Uterus (tissue), 4 donors: ENCODE results near the gene SYT2. TPM values are rescaled to one million over a fixed set of nuclear protein-coding genes. Genes with fewer than 3 reads are reported as not detected.

ENCODE experiments used
- DNase-seq, 2 donors: peaks; one replicate each; pipeline ENCODE4 v3.0.0-alpha.2; 2019 to 2020
- H3K27ac ChIP-seq, 2 donors: fragments of 200-600 bp; sonication (generic); 1 replicate in 1 of 2; 2 replicates in 1 of 2; pipeline ENCODE4 v1.5.1; 2016 to 2018
- H3K27me3 ChIP-seq, 2 donors: fragments of 200-600 bp; sonication (generic); one replicate each; pipeline ENCODE4 v1.5.1; 2018 to 2019; ENCODE audit warnings: control low read depth in 1 of 2
- H3K36me3 ChIP-seq, 2 donors: fragments of 200-600 bp; sonication (generic); one replicate each; pipeline ENCODE4 v1.5.1; 2019; ENCODE audit warnings: control low read depth in 1 of 2
- H3K4me1 ChIP-seq, 2 donors: fragments of 200-600 bp; sonication (generic); one replicate each; pipeline ENCODE4 v1.5.1; 2018 to 2019; ENCODE audit warnings: control low read depth in 1 of 2
- H3K4me3 ChIP-seq, 2 donors: fragments of 200-600 bp; sonication (generic); 1 replicate in 1 of 2; 2 replicates in 1 of 2; pipeline ENCODE4 v1.5.1; 2018 to 2019; ENCODE audit warnings: mild to moderate bottlenecking in 1 of 2
- H3K9me3 ChIP-seq, 2 donors: fragments of 200-600 bp; sonication (generic); one replicate each; pipeline ENCODE4 v1.5.1; 2019; ENCODE audit warnings: control low read depth in 1 of 2
- POLR2A ChIP-seq, 2 donors: fragments of 450-650 bp; IDR thresholded peaks; one replicate each; pipeline ENCODE4 v1.6.1; 2016; ENCODE audit warnings: antibody characterized with exemption in 2 of 2, mild to moderate bottlenecking in 1 of 2, moderate library complexity in 1 of 2
- intact Hi-C: fragments of 100-400 bp; cut with DNase I; formaldehyde crosslinking; loops from one replicate; pipeline ENCODE4 v1.15.1; 2023; ENCODE audit warnings: low total_unique reads
- total RNA-seq, 4 donors: library from RNA; depleted of rRNA in 3 of 4; stranded (reverse); fragments of >200 nt in 3 of 4; gene quantifications; one replicate each; pipeline versions ENCODE4 v1.1.0 to v1.2.4, GENCODE V29; 2014 to 2023
- TF ChIP-seq, protein P1 (sequence below), 4 experiments: fragments of 200-600 bp in 2 of 4; fragments of 450-650 bp in 2 of 4; sonication (generic) in 2 of 4; IDR thresholded peaks; one replicate each; pipeline ENCODE4 v1.5.1; 2016 to 2019; ENCODE audit warnings: antibody characterized with exemption in 4 of 4, mild to moderate bottlenecking in 2 of 4, moderate library complexity in 1 of 4
- donor health status: DM: yes; HTN: yes; CAD: no.

SYT2 gene
- total RNA-seq, 4 donors from 2014 or later, result 1.1 TPM; not detected in 3

DNA sequence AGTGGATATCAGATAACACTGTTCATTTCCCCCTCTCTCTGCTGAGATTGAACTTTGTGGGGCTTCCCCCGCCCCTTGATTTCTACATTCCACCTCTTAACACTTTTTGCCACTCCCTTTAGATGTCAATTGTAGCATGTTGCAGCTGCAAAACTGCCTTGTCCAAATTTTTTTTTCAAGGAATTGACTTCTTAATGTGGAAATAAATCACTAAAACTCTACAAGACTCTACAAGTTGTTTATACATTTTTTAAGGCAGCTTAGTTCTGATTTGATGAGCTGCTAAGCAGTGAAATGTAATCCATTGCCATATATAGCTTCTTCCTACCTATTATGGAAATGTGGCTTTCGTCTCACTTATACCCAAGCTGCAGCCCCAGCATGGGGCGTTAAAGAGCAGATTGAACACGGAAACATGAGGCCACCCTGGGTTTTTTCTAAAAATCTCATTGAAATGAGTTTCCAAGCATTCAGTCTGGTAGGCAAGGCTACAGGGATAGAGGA is 132.2 kb downstream of the SYT2 start:
- intact Hi-C loops, result no loop called here
- H3K36me3 ChIP-seq, result no peaks in the 10 kb centered on the region

DNA sequence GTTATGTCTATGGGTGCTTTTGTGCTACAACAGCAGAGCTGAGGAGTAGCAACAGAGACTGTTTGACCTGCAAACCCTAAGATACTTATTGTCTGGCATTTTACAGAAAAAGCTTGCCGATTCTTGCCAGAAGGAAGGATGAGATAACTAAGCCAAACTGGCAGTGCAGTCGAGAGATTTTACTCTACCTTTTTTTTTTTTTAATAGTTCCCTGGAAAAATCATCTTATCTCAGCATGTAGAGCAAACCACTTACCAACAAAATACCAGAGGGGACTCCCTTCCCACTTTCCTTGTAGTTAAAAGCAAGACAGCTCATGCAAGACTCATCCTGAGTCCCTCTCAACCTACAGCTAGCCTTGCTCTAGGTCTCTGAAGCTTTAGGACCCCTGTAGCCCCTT is 132.9 kb downstream of the SYT2 start:
- Histone ChIP-seq H3K4me1 (peaks cover 0 to 40% of the 10 kb centered on the region in 2 donors), H3K9me3 (no peaks in the 10 kb centered on the region), H3K27me3 (no peaks in the 10 kb centered on the region), H3K27ac (peak overlapping the region; percentile 87 to 100), H3K4me3 (no peak overlapping the region), H3K36me3 (no peaks in the 10 kb centered on the region)
- no peak for DNase-seq
- TF ChIP-seq POLR2A (IDR thresholded peaks at IDR 0.05), result no peak
- TF ChIP-seq, protein P1, sequence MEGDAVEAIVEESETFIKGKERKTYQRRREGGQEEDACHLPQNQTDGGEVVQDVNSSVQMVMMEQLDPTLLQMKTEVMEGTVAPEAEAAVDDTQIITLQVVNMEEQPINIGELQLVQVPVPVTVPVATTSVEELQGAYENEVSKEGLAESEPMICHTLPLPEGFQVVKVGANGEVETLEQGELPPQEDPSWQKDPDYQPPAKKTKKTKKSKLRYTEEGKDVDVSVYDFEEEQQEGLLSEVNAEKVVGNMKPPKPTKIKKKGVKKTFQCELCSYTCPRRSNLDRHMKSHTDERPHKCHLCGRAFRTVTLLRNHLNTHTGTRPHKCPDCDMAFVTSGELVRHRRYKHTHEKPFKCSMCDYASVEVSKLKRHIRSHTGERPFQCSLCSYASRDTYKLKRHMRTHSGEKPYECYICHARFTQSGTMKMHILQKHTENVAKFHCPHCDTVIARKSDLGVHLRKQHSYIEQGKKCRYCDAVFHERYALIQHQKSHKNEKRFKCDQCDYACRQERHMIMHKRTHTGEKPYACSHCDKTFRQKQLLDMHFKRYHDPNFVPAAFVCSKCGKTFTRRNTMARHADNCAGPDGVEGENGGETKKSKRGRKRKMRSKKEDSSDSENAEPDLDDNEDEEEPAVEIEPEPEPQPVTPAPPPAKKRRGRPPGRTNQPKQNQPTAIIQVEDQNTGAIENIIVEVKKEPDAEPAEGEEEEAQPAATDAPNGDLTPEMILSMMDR (IDR thresholded peaks at IDR 0.05), result no peak
- intact Hi-C loops, result no loop called here

More for the DNA sequence above, 132.2 kb downstream of the SYT2 start:
- peaks cover 0 to 40% of the 10 kb centered on the region in 2 donors for H3K4me1 ChIP-seq
- H3K27me3 ChIP-seq, result no peaks in the 10 kb centered on the region
- H3K4me3 ChIP-seq, result no peak overlapping the region
- peak overlapping the region; percentile 87 to 100 for H3K27ac ChIP-seq
- no peak for TF ChIP-seq POLR2A (IDR thresholded peaks at IDR 0.05)
- TF ChIP-seq, protein P1 (IDR thresholded peaks at IDR 0.05), result no peak
- H3K9me3 ChIP-seq, result no peaks in the 10 kb centered on the region
- no peak for DNase-seq

DNA sequence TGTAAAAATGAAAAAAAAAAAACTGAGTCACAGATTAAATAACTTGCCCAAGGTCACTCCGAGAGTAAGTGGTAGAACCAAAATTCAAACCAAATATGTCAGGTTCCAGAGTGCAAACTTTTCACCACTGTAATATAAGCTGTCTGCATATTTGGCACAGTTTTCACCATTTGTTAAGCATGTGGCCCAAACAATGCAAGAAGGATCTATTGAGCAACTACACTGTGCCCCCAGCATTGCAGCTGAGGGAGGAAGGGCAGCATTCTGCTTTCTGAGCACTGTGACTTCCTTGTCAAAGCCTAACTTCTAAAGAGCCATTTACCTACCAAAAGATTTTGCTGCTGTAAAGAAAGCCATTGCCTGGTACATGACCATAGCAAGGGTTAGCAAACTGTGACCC is 133.4 kb downstream of the SYT2 start:
- Histone ChIP-seq H3K36me3 (no peaks in the 10 kb centered on the region), H3K27me3 (no peaks in the 10 kb centered on the region), H3K4me3 (no peak overlapping the region), H3K27ac (peak overlapping the region; percentile 87 to 100), H3K4me1 (peaks cover 3 to 44% of the 10 kb centered on the region in 2 donors), H3K9me3 (no peaks in the 10 kb centered on the region)
- TF ChIP-seq, protein P1 (IDR thresholded peaks at IDR 0.05), result no peak
- no peak for TF ChIP-seq POLR2A (IDR thresholded peaks at IDR 0.05)
- DNase-seq, result no peak
- intact Hi-C loops, result no loop called here

DNA sequence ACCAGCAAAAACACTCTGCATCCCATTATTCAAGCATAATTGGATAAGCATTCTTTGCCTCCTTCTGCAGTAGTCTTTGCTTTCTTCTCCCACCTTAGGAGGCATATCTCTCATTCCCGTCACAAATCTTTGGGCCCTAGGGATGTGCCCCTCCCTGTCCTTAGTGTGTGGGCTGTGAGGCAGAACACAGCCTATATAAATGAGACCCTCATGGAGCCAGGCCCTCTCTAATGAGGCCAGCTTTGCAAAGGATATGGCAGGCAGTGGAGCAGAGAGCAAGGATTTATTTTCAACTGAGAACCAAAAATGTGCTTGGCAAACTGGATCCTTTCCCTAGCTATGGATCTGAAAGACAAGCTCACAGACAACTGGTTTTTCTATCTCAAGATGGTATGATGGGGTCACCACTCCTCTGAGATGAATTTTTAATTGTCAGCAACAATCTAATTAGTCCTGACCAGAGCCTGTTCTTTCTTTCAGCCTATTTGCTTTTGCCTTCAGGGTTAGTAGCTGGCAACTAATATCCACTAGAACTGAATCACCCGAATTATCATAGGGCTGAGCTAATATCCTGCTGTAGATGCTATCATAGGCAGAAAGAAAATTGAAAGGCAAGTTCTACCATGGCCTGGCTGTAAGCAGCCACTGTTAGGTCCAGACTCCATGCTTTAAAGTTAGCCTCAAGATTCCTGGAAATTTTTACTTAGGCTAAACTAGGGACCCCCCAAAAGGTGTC is 134.2 kb downstream of the SYT2 start:
- TF ChIP-seq, protein P1 (IDR thresholded peaks at IDR 0.05), result no peak
- no peak for TF ChIP-seq POLR2A (IDR thresholded peaks at IDR 0.05)
- no peaks in the 10 kb centered on the region for H3K36me3 ChIP-seq

DNA sequence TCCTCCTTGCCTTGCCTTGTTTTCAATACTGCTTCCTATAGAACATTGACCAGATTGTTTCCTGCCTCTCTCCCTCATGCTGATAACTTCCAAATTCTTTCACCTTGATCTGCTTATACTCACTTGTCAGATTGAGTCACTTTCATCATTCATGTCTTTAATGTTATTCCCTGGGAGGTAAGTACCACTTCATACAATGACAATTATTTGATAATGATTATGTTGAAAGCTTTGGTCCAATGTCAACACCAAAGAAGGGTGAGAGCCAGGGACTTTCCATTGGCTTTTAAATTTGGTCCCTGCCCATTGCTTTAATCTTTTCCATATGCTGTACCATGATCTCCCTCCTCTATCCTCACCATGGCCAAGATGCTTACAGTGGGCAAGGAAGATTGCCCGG is 137.4 kb downstream of the SYT2 start:
- intact Hi-C loops, result no loop called here
- H3K36me3 ChIP-seq, result no peaks in the 10 kb centered on the region
- no peak overlapping the region for H3K4me3 ChIP-seq
- no peak for DNase-seq
- H3K27ac ChIP-seq, result peak overlapping the region; percentile 87 to 100
- H3K4me1 ChIP-seq, result peaks cover 14 to 38% of the 10 kb centered on the region in 2 donors
- no peaks in the 10 kb centered on the region for H3K27me3 ChIP-seq
- no peaks in the 10 kb centered on the region for H3K9me3 ChIP-seq
- no peak for TF ChIP-seq POLR2A (IDR thresholded peaks at IDR 0.05)
- TF ChIP-seq, protein P1 (IDR thresholded peaks at IDR 0.05), result no peak

More for the DNA sequence above, 134.2 kb downstream of the SYT2 start:
- Histone ChIP-seq H3K27ac (peak overlapping the region; percentile 87 to 100), H3K27me3 (no peaks in the 10 kb centered on the region), H3K4me3 (no peak overlapping the region), H3K9me3 (no peaks in the 10 kb centered on the region), H3K4me1 (peaks cover 10 to 44% of the 10 kb centered on the region in 2 donors)
- intact Hi-C loops, result no loop called here
- DNase-seq, result no peak
